HG03108 (cell line): ENCODE data around the gene C1QTNF1.

Experiments used
- ATAC-seq: cut with Tn5 transposase; IDR thresholded peaks from one replicate; pipeline ENCODE4 v1.9.1; 2021; ENCODE audit warnings: moderate library complexity; ENCODE audit not compliant: unreplicated experiment

The C1QTNF1 gene

DNA sequence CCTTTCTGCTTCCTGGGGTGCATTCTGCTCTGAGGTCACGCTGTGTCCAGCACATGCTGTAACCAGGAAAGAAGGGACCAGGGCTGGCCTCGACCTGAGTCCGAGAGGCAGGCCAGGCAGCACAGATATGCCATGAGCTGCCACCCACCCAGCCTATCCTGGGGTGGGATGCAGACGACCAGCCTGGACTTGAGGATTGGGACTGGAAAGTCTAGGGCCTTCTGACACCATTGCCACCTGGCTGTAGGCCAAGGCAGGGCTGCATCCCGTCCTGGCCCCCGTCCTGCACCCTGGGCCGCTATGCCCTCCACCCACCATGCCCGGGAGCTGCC is 65.0 kb downstream of the C1QTNF1 start:
- no peak for ATAC-seq

GRCh38 chr17:79089720-79090442 is 65.9 kb downstream of the C1QTNF1 start:
- no peak for ATAC-seq

- no peak for ATAC-seq
Observed at GRCh38 chr17:79090443-79091225, 66.7 kb downstream of the C1QTNF1 start.

GRCh38 chr17:79091226-79091670 is 67.3 kb downstream of the C1QTNF1 start:
- no peak for ATAC-seq

DNA sequence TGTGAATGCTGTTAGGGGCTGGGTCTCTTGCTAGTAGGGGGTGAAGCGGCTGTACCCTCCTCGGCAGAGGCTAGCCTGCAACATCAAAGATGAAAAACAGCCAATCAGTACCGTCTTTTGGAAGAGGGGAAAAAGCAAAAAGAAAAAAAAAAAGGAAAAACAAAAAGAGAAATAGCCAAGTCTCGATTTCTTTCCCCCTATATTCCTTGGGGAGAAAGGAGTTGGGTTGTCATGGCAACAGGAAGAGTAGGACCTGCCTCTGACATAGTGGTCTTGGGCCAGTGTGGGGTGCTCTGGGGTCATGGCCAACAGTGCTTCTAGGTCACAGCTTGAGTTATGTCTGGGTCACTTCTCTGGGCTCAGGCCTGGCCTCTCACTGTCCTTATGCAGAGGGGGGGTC is 68.6 kb downstream of the C1QTNF1 start:
- ATAC-seq: no peak

DNA sequence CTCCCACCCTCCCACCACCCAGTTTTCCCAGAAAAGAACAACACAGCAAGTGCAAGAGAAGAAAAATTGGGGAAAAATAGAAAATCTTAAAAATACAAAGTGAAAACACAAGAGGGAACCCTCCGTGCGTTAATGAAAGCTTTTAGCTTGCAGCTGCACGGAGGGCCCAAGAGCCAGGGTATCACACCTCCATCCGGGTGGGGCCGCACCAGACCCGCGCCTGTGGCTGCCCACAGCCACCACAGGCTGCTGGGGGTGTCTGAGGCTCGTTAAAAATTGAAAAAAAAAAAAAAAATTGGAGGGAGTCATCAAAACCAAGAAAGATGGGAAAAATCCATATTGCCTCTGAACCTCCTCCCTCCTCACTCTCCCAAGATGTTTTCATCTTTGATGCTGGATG is 69.3 kb downstream of the C1QTNF1 start:
- no peak for ATAC-seq

DNA sequence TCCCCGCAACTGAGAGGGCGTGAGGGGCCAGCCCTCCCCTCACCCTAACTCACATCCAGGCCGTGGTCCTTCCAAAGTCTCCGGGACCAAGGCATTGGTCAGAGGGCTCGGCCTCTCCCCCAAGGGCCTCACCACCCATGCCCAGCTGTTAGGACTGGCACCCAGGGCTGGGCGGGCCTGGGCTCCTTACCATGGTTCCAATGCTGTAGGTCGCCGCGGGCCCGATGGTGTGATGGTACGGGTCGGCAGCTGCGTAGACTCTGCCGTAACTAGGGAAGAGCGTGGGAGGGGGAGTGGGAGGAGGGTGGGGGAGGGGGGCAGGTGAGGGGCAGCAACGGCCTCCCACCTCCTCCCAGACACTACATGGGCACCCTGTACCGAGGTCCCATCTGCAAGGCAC is 70.3 kb downstream of the C1QTNF1 start:
- no peak for ATAC-seq

DNA sequence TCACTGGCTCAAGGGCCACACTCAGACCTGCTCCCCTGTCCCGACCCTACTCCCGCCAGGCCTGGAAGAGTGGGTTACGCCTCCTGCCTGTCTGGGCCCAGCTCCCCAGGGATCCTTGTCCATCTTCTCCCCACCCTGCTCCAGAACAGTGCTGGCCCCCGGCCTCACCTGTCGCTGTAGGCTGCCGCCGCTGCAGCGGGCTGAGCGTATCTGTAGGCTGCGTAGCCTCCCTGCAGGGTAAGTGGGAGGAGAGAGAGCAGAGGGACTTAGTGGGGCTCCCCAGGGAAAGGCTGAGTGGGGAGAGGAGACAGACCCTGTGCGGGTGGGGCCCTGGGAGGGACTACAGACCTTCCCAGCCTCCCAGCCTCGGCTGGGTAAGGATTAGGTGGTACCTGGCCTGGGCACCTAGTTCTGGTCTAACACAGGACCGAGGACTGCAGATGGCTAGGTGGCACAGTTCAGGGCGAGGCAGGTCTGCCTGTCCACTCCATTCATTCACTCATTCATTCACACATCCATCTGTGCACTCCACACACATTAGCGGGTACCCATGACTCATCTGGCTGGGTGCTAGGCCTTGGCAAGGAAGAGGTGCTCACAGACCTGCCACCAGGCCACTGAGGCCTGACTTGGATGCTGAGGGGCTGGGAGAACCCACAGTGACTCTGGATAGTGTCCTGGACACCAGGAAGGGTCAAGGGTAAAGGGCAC is 71.5 kb downstream of the C1QTNF1 start:
- ATAC-seq: no peak

DNA sequence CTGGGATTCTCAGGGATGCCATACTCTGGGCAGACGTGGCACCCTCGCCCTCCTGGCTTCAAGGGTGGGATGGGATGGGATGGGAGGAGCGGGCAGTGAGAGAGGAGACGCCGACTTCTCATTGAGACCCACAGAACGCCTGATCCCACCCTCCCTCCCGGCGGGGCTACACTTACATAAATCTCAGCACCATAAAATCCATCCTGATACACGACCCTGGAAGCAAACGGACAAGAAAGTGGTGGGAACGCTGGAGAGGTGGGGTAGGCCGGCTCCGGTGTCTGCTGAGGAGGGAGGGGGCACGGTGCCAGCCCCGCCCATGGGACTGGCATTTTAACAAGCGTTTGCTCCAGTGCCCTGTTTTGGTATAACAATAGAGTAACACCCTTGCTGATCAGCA is 72.5 kb downstream of the C1QTNF1 start:
- ATAC-seq: no peak

- ATAC-seq: no peak
Observed at GRCh38 chr17:79097226-79098055, 73.5 kb downstream of the C1QTNF1 start.

- ATAC-seq: no peak
Observed at GRCh38 chr17:79098282-79098867, 74.4 kb downstream of the C1QTNF1 start.
